HG02763 (cell line): Measurements from ENCODE around the gene DMWD.

Source experiments
- ATAC-seq: cut with Tn5 transposase; IDR thresholded peaks from one replicate; pipeline ENCODE4 v1.9.1; 2021; ENCODE audit warnings: mild to moderate bottlenecking, moderate library complexity; ENCODE audit not compliant: unreplicated experiment

DMWD gene

DNA sequence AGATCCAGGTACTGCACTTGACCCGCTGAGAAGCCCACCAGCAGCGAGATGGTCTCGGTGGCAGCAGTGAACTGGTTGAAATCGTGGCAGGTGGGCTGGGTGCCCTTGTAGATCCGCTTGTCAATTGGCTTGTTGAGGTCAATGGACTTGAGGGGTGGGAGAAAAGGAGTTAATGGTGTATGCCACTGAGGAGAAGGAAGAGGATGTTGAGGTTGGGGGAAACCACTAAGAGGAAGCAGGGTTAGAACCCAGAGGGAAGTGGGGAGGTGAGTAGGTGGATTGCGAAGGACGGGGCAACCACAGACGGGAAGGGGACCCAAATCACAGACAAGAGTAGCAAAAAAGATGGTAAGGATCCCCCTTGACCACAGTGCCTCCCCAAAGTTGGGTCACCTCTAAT, 1.7 kb downstream of the DMWD start:
- ATAC-seq = no peak

DNA sequence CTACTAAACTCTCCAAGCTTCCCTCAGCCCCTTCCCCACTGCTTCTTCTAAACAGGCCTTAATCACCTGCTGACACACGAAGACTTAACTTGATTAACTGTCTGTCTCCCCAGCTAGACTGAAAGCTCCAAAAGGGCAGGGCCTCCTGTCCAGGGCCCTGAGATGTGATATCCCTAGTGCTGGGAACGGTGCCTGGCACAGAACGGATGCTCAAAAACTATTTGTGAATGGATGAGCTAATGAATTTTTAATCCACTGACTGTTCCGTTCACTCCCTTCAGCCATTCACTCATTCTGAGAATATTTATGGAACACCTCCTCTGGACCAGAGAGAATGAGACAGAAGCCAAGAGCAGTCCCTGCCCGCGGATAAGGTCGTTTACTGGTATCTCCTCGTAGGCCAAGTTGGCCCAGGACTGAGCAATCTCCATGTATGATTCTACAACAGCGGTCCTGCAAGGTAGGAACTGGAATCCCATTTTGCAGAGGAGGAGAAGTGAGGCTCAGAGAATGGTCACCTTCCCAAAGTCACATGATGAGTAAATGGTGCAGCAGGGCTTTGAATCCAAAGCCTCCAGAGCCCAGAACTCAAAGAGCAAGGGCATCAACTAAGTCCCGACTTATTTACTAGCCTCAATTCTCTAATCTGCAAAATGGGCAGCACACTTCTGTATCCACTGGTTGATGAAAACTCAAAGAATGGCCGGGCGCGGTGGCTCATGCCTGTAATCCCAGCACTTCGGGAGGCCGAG, 3.4 kb downstream of the DMWD start:
- ATAC-seq = no peak

DNA sequence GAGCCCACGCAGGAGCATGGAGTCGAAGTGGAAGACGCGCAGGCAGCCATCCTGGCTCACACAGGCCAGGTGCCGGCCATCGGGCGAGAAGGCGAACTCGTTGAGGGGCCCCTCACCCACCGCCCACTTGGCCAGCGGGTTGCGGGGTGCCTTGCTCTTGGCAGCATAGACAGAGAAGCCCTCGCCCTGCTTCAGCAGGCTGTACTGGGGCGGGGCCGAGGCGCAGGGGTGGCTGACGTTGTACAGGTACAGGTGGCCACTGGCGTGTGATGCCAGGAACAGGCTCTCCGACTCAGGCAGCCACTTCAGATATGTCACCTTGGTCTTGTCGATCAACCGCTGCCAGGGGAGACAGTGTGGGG, 6.1 kb downstream of the DMWD start:
- no peak for ATAC-seq

DNA sequence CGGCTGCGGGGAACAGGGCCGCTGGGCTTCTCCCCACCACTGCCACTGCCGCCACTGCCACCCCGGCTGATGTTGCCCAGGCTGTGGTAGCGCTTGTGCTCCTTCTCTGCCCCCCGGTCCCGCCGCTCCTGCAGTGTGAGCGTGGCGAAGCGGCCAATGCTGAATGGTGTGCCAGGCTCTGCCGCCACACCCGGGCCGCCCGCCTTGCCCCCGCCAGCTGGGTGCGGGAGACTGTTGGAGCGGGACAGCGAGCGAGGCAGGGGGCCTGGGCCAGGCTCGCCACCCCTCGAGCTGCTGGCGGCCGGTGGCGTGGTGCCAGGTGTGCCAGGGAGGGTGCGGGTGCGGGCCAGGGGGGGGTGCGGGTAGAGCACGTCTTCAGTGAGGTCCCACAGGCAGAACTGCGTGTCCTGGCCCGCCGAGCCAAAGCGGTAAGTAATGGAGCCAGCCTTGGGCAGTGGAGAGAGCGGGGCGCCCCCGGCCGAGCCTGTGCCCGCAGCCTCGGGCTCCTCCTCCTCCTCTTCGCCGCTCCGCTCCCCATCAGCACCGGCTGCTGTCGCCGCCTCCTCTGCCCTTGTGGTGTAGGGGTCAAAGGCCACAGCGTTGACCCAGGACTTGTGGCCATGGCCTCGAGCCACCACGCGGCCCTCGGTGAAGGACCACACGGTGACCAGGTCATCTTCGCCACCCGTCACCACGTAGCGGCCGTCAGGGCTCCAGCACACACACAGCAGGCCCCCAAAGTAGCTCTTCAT, 6.7 kb downstream of the DMWD start:
- no peak for ATAC-seq

DNA sequence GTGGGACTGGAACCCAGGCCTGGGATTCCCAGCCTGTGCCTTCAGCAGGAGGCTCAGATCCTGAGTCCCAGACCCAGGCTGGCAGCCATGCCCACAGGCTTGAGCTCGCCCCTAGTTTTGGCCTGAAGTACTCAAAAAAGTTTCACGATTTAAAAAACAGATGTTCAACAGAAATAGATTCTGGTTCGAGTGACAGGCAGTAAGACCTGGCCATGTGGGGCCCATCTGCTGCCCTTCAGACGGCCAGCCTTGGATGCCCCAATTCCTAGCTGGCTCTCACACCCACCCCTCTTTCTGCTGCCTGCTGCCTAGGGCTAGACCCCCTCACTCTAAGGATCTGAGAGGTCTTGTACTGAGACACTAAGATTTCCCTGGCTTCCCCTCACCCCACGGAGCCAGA, 7.5 kb downstream of the DMWD start:
- no peak for ATAC-seq

DNA sequence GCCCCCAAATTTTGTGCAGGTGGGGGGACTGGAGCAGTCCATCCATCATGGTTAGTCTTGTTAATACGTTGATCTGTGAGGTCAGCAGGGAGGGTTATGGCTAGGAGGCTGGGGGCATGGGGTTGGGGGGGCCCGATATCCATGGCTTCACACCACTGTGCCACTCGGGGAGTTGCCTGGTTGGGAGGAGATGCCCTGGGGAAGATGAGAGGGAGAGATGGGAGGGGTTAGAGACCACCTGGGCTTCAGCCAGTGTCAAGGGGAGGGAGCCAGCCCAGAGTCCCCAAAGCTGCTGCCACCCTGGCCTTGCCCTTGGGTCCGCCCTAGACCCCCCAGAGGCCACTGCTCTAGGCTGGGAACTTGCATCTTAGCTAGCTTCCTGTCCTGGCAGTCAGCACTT, 8.5 kb downstream of the DMWD start:
- no peak for ATAC-seq

DNA sequence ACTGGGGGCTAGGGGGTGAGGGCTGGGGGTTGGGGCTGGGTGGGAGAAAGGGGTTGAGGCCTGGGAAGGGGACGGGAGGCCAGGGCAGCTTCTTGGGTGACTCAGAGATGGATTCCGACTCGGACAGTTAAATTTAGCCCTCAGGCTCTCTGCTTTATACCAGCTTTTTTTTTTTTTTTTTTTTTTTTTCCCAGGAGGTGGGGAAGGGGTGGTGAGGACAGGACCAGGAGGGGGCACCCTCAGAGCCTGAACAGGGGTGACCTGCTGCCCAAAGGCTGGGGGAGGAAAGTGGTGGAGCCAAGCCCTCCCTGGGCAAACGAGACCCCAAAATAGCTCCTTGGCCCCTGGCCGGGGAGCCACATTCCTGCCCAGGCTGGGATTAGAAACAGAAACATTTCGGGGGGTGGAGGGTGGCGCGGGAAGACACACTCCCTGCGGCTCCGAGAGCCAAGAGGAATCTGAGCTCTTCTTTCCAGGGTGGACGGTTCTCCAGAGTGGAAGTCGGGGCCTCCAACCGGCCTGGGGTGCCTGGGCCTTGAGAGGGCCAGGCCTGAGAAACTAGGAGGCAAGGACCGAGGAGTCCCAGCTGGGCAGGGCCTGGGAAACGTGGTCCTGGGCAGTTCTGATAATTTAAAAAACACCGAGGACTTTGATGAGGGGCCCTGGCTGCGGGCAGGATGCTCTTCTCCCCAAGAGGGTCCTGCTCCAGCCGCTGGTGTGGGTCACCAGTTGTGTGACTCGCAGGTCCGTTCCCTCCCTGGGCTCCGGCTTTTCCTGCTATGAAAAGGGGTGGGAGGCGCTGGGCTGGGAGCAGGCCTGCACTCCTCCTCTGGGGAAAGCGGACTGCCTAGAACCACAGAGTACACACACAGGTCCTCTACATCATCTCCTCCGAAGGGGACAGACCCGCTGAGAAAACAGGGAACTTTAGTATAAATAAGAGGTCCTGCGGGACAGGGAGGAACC, 9.5 kb downstream of the DMWD start:
- ATAC-seq = no peak

DNA sequence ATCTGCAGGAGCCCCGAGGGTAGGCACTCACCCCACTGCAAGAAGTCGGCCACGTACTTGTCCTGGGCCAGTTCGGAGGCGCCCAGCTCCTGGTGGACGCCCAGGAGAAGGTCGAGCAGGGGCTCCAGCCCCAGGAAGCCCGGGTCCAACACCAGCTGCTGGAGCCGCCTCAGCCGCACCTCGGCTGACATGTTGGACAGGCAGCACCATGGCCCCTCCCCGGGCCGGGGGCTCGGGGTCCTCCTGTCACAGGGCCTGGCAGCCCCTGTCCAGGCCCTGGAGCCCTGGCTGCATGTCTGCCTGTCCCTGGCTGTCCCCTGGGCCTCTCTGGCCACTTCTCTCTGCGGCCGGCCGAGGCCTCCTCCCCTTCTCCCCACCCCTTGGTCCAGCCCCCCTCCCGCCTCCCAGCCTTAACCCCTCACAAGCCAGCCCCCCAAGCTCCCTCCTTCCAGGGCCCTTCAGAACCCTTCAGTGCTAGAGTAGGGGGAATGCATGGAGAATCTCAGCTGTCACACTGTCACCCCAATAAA, 10.4 kb downstream of the DMWD start, which contains the start of gene DMPK:
Gene DMPK (minus strand): TSS at position 329 of the 530 bp plus-strand sequence. CDS start 138 bp downstream, at position 191.
- ATAC-seq = no peak

DNA sequence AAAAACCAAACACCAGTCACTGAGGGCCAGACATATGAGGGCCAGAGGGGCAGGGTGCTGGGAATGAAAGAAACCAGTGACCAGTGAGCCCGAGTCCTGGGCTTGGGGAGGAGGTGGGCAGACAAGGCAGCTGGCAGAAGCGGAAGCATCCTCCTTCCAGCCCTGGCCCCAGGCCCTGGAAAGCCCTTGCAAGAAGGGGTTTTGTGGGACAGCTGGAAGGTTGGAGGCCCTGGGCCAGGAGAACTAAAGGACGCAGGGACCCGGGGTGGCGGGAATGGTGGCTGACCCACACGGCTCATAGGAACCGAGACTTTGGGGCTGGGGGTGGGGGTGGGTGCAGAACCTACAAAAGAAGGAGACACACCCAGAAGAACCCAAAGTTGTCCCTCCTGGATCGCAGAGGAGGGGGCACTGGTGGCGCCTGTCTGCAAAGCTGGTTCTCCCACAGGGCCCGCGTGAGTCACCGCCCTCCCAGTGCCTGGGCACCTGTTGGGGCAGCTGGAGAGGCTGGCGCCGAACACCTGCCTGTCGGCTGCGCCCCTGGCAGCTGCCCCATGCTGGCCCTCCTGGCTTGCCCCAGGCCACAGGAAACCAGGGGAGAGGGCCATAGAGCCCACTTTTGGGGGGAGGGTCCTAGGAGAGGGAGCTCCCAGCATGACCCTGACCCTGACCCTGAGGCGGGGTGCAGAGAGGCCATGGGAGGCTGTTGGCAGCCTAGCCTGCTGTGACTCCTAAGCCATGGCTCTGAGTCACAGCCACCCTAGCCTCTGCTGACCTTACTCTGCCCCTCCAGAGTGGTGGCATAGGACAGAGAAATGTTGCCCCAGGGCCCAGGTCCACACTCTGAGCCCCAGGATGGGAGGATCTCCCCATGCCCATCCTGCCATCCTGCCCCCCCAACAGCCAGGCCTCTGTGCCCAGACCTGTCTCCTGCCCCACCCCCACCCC, 11.2 kb downstream of the DMWD start:
- no peak for ATAC-seq

DNA sequence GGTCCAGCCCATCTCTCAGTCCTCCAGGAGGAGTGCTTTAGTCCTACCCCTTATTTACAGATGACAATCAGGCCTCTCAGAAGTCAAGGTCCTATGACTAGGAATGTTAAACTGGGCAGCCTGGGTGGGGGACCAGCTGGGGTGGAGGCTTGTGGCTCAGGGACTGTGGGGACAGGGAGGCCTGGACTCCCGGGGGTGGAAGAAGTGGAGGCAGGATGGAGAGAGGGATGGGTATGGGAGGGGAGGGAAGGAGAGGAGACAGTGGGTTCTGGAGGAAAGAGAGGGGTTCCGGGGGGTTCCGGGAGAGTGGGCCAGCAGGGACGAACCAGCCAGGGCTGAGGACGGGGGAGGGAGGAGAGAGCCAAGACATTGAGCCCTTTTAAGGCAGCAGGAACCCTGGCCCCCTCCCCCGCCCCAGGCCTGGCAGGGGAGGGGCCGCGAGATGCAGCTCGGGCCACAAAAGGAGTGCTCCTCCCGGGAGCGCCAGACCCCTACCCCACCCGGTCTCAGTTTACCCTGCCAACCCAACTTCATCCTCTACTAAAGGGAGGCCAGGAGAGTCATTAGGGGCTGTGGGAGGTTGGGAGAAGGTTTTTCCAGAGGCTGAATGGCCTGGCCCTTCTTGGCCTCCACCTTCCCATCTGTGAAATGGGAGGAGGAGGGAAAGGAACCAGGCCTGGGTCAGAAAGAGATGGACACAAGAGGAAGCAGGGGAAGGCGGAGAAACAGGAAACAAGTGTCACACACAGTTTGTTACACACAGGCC, 12.0 kb downstream of the DMWD start:
- no peak for ATAC-seq

DNA sequence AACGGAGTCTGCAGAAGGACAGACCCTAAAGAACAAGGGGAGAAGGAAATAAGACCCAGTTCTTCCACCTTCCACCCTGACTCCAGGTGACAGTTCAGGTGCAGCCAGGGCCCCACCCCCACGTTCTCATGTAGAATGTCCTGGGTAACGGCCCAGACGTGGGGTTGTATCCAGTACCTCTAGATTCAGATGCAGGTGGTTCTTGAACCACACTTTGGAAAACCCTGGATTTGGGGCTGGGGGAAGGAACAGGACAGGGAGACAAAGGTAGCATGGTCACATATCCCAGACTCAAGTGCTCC, 12.5 kb downstream of the DMWD start:
- no peak for ATAC-seq

DNA sequence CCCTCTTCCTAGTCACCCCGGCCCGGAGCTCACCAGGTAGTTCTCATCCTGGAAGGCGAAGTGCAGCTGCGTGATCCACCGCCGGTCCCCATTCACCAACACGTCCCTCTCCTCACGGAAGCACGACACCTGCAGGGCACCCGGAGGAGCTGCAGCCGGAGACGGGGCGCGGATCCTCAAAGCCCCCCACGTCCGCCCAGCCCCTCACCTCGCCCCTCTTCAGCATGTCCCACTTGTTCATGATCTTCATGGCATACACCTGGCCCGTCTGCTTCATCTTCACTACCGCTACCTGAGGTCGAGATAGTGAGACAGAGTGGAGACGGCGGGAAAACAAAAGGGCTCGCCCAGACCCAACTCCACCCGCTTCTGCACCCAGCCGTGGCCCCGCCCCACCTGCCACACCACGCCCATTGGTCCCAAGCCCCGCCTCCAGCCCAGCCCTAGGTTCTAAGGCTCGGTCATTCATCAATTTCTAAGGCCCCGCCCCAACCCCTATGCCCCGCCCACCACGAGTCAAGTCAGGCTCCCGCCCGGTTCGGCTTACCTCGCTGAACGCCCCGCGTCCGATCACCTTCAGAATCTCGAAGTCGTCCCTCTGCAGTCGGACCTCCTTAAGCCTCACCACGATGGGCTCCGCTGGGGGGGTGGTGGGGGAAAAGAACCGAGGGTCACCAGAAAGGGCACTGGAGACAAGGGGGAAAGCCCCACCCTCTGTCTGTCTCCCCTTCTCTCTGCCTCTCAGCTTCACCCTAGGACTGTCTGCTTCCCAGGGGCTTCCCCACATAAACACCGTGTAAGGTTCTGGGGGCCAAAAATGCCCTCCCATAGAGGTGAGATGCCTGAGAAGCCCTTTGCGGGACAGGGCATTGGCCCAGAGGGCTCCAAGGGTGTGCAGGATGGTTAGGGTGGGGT, 13.2 kb downstream of the DMWD start:
- ATAC-seq = peak; percentile 79

DNA sequence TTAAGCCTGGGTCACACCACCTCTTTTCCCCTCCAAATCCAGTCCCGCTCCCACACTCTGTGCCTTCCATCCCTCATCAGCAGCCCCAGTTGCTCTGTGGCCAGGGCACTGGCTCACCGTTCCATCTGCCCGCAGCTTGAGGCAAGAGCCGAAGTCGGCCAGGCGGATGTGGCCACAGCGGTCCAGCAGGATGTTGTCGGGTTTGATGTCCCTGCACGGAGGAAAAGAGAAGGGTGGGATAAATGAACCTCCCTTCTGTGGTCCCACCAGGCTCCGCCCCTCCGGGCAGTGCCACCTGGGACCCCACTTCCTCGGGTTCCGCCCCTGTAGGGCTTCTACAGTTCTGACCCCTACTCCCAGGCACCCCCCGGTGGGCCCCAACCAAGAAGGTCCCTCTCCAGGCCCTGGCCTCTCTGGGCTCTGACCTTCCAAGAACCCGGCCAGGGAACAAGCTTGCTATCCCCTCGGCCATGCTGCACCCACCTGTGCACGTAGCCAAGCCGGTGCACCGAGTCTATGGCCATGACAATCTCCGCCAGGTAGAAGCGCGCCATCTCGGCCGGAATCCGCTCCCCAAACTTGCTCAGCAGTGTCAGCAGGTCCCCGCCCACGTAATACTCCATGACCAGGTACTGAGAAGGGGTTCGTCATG, 14.5 kb downstream of the DMWD start:
- no peak for ATAC-seq

DNA sequence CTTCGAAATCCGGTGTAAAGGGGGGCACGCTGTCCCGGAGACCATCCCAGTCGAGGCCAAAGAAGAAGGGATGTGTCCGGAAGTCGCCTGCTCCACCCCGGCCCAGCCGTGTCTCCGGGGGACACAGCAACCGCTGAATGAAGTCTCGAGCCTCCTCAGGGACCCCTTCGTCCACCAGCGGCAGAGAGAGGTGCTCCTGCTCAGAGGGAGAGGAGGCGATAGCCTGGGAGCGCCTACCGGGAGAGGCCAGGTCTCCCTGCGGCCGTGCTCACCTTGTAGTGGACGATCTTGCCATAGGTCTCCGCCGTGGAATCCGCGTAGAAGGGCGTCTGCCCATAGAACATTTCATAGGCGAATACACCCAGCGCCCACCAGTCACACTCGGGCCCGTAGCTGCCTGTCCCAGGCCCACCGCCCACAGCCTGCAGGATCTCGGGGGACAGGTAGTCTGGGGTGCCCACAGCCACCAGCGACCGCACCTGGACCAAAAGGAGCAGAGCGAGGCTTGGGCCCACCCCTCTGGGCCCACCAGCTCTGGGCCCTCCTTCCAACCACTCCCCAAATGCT, 15.2 kb downstream of the DMWD start:
- ATAC-seq = no peak

DNA sequence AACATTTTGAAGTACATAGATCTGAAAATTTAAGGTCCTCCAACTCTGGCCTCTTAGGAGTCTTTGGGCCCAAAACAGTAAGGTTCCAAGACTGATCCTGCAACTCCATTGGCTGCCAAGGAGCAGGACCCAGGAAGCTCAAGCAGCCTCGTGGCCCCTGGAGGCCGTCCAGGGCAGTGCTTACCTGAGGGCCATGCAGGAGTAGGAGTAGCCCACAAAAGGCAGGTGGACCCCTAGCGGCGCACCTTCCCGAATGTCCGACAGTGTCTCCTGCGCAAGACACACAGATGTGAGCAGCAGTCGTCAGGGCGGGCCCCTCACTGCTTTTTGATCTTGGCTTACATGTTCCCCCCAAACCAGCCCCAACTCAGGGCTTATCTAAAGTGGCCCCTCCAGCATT, 17.9 kb downstream of the DMWD start:
- ATAC-seq = no peak

DNA sequence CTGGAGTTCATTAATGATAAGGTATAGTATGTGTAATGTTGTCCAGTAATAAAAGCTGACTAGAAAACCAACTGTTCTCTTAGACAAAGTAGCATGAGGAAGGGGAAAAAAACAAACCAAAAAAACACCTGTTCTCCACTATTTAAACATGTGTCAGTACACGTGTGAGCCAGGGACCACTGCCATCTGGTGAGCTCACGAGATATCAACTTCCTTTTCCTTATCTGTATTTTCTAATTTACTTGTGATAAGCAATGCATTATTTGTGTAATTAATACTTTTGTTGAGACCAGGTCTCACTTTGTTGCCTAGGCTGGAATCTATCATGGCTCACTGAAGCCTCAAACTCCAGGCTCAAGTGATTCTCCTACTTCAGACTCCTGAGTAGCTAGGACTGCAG, 19.3 kb downstream of the DMWD start:
- no peak for ATAC-seq

DNA sequence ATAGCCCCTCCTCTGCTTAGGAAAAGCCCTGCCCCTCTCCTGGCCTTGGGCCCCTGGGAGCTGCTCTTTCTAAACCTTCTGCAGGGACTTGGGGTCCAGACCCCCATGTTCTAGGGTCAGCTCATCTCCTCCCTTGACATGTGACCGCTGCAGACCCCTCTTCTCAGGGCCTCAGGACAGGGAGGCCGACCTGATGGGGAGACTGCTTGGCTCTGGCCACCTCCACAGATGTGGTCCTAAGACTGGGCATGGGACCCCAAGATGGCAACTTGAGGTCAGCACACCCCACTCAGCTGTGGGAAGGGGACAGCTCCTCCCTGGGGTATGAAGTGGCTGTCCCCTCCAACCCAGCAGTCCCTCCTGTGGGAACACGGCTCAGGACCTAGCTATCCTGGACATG, 19.7 kb downstream of the DMWD start:
- no peak for ATAC-seq
